SU-DHL-6 (cell line): ENCODE measurements around the gene LRRTM4.
"Not testable (repeated sequence)": the region's sequence is repeated elsewhere in the genome, so short reads cannot be mapped to it uniquely, and the experiment has no call there.

Experiments
- H2AFZ ChIP-seq: fragments of 200-600 bp; sonication (generic); 2 replicates; pipeline ENCODE4 v1.6.1; 2014; ENCODE audit warnings: low read depth, mild to moderate bottlenecking, moderate library complexity, mixed read lengths, antibody characterized with exemption, low read length; ENCODE audit not compliant: severe bottlenecking
- H3F3A ChIP-seq: fragments of 200-600 bp; shearing (Covaris generic); 2 replicates; pipeline ENCODE4 v1.6.0; 2016; ENCODE audit warnings: antibody characterized with exemption, mild to moderate bottlenecking; ENCODE audit not compliant: insufficient read depth
- H3K27ac ChIP-seq: fragments of 200-600 bp; sonication (generic); 2 replicates; pipeline ENCODE4 v1.5.1; 2016; ENCODE audit warnings: low read depth, mild to moderate bottlenecking, low read length, moderate library complexity, mixed read lengths
- H3K27me3 ChIP-seq: fragments of 200-600 bp; sonication (generic), shearing (Covaris generic); 2 replicates; pipeline ENCODE4 v1.6.0; 2014; ENCODE audit warnings: mild to moderate bottlenecking, low read length
- H3K36me3 ChIP-seq: fragments of 200-600 bp; sonication (generic); 2 replicates; pipeline ENCODE4 v1.6.1; 2014; ENCODE audit warnings: mild to moderate bottlenecking, low read length, mixed read lengths
- H3K4me2 ChIP-seq: fragments of 300-600, 200-600 bp; shearing (Covaris generic), sonication (generic); 2 replicates; pipeline ENCODE4 v1.6.0; 2014; ENCODE audit warnings: low read length, low read depth, mild to moderate bottlenecking; ENCODE audit not compliant: poor library complexity, severe bottlenecking
- H3K4me3 ChIP-seq: fragments of 200-600 bp; sonication (generic); 2 replicates; pipeline ENCODE4 v1.5.1; 2014; ENCODE audit warnings: antibody characterized with exemption, low read length, mild to moderate bottlenecking, mixed read lengths; ENCODE audit not compliant: insufficient read depth, poor library complexity, severe bottlenecking
- H3K79me2 ChIP-seq: fragments of 200-600 bp; sonication (generic); 2 replicates; pipeline ENCODE4 v1.6.1; 2014; ENCODE audit warnings: mild to moderate bottlenecking, low read length, moderate library complexity; ENCODE audit not compliant: insufficient read depth
- H3K9ac ChIP-seq: fragments of 200-600 bp; sonication (generic); 2 replicates; pipeline ENCODE4 v1.7.0; 2014; ENCODE audit warnings: mild to moderate bottlenecking, low read length
- H3K9me2 ChIP-seq: fragments of 200-600 bp; sonication (generic); replicated peaks from 2 replicates; pipeline ENCODE4 v1.6.1; 2014; ENCODE audit warnings: low read length; ENCODE audit not compliant: insufficient read depth
- H3K9me3 ChIP-seq: fragments of 200-600 bp; sonication (generic); 2 replicates; pipeline ENCODE4 v1.6.1; 2014; ENCODE audit warnings: low read length, mixed read lengths; ENCODE audit not compliant: insufficient read depth
- H4K20me1 ChIP-seq: fragments of 200-600 bp; sonication (generic); 2 replicates; pipeline ENCODE4 v1.6.1; 2014; ENCODE audit warnings: low read depth, mild to moderate bottlenecking, antibody characterized with exemption, low read length, moderate library complexity, mixed read lengths
- EZH2phosphoT487 ChIP-seq: fragments of 200-600 bp; sonication (generic), shearing (Covaris generic); conservative IDR thresholded peaks from 2 replicates; pipeline ENCODE4 v1.6.1; 2018; ENCODE audit warnings: mild to moderate bottlenecking, antibody characterized with exemption, low read length, moderate library complexity, mixed read lengths
- TF ChIP-seq, protein P1 (sequence below): fragments of 200-600 bp; sonication (generic); IDR thresholded peaks from one replicate; pipeline ENCODE4 v1.5.1; 2017; ENCODE audit warnings: antibody characterized with exemption, mild to moderate bottlenecking, low read length, moderate library complexity; ENCODE audit not compliant: insufficient read depth, poor library complexity, severe bottlenecking

LRRTM4 gene

DNA sequence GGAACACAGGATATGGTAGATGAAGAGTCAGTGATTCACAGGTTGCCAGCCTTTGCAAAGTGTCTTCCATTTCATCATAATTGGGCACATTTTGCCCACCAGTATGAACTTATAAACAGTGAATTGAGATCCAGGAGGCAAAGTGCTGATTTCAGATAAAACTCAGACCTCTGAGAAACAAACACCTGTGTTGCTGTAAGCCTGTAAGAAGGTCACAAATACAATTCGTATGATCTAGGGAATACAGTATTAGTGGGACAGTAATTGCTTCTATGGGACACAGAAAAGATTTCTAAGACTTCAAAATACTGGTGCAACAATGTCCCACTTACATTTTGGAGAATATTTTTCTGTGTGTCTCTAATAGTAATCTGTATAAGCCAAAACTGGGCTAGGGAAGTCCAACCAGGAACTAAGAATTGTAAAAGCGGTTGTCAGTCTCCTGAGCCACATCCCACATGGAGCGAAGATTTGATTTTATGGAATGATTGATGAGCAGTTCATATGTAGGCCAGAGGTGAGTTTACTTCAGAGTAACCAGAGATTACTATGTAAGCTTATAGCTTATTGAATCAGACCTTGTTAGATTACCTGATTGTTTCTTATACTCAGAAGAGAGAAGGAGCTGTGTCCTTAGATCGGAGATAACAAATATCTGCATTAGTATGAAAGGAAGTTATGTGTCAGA is 728.4 kb downstream of the LRRTM4 start:
- Histone ChIP-seq H3K27me3 (no peaks in the 10 kb centered on the region), H3K27ac (no peak overlapping the region), H4K20me1 (no peaks in the 10 kb centered on the region), H3K79me2 (no peaks in the 10 kb centered on the region), H2AFZ (no peak overlapping the region), H3K9me3 (no peaks in the 10 kb centered on the region), H3K4me2 (no peak overlapping the region), H3K36me3 (no peaks in the 10 kb centered on the region), H3K4me3 (no peak overlapping the region), H3K9me2 (no peaks in the 10 kb centered on the region), H3F3A (no peaks in the 10 kb centered on the region), H3K9ac (no peak overlapping the region)
- TF ChIP-seq, protein P1, sequence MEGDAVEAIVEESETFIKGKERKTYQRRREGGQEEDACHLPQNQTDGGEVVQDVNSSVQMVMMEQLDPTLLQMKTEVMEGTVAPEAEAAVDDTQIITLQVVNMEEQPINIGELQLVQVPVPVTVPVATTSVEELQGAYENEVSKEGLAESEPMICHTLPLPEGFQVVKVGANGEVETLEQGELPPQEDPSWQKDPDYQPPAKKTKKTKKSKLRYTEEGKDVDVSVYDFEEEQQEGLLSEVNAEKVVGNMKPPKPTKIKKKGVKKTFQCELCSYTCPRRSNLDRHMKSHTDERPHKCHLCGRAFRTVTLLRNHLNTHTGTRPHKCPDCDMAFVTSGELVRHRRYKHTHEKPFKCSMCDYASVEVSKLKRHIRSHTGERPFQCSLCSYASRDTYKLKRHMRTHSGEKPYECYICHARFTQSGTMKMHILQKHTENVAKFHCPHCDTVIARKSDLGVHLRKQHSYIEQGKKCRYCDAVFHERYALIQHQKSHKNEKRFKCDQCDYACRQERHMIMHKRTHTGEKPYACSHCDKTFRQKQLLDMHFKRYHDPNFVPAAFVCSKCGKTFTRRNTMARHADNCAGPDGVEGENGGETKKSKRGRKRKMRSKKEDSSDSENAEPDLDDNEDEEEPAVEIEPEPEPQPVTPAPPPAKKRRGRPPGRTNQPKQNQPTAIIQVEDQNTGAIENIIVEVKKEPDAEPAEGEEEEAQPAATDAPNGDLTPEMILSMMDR, result no peak
- TF ChIP-seq EZH2phosphoT487, result no peak

DNA sequence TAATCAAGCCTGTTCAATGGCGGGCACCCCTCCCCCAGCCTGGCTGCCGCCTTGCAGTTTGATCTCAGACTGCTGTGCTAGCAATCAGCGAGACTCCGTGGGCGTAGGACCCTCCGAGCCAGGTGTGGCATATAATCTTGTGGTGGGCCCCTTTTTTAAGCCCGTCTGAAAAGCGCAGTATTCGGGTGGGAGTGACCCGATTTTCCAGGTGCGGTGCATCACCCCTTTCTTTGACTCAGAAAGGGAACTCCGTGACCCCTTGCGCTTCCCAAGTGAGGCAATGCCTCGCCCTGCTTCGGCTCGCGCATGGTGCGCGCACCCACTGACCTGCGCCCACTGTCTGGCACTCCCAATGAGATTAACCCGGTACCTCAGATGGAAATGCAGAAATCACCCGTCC is 740.9 kb downstream of the LRRTM4 start:
- H3K79me2 ChIP-seq, H3K4me2 ChIP-seq, H3K9ac ChIP-seq, H3K9me3 ChIP-seq, H3K27me3 ChIP-seq, H3K9me2 ChIP-seq, H4K20me1 ChIP-seq, H3K36me3 ChIP-seq, H3K27ac ChIP-seq, H2AFZ ChIP-seq, H3F3A ChIP-seq, H3K4me3 ChIP-seq: not testable (repeated sequence)

DNA sequence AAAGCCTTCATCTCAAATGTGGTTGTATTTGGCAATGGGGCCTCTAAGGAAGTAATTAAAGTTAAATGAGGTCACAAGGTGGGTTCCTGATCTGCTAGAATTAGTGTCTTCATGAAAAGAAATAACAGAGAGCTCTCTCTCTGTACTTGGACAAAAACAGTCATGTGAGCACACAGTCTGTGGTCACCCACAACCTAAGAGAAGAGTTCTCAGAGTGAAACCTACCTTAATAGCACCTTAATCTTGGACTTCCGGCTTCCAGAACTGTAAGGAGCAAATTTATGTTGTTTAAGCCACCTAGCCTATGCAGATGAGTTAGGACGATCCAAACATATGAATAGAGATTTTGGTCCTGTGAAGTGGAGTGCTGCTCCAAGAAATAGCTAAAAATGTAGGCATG is 758.9 kb downstream of the LRRTM4 start:
- no peaks in the 10 kb centered on the region for H3K79me2 ChIP-seq
- peak overlapping the region; percentile 65 for H2AFZ ChIP-seq
- no peaks in the 10 kb centered on the region for H3K9me2 ChIP-seq
- peak overlapping the region; percentile 27 for H3K4me2 ChIP-seq
- no peaks in the 10 kb centered on the region for H4K20me1 ChIP-seq
- no peaks in the 10 kb centered on the region for H3K36me3 ChIP-seq
- H3K9ac ChIP-seq, result no peak overlapping the region
- peaks cover 11% of the 10 kb centered on the region for H3F3A ChIP-seq
- H3K27me3 ChIP-seq, result no peaks in the 10 kb centered on the region
- H3K9me3 ChIP-seq, result no peaks in the 10 kb centered on the region
- H3K4me3 ChIP-seq, result no peak overlapping the region
- TF ChIP-seq, protein P1, result no peak
- no peak for TF ChIP-seq EZH2phosphoT487
- H3K27ac ChIP-seq, result no peak overlapping the region

DNA sequence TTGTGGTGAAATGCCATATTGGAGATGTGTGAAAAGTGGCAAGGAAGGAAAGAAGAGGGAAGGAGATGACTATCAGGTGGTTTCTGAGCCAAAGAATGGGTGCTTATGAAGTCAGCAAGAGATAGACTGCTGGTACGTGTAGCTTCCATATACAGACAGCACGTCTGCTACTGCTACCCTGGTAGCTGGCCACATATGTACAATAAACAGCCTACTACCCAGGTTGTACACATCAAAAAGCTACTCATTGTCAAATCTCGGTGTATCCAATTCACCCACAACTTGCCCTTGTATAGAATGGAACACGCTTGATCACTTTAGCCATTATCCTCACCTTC is 761.8 kb downstream of the LRRTM4 start:
- Histone ChIP-seq H3K36me3 (no peaks in the 10 kb centered on the region), H3K4me3 (peak overlapping the region; percentile 35), H3K9ac (peak overlapping the region; percentile 42), H4K20me1 (no peaks in the 10 kb centered on the region), H3K9me2 (no peaks in the 10 kb centered on the region), H3K4me2 (peak overlapping the region; percentile 86), H3K27me3 (no peaks in the 10 kb centered on the region), H3K79me2 (no peaks in the 10 kb centered on the region), H3F3A (peaks cover 11% of the 10 kb centered on the region), H3K9me3 (no peaks in the 10 kb centered on the region), H3K27ac (peak overlapping the region; percentile 88), H2AFZ (peak overlapping the region; percentile 96)
- TF ChIP-seq, protein P1, result no peak
- no peak for TF ChIP-seq EZH2phosphoT487
